Lung microvascular endothelial cell (primary cell): ENCODE results near the gene RSPRY1. TPM values are rescaled to one million over a fixed set of nuclear protein-coding genes. Genes with fewer than 3 reads are reported as not detected.
A peak's percentile ranks its signal among the peaks of the same experiment; 100 is the strongest.
"Not testable (repeated sequence)": the region's sequence is repeated elsewhere in the genome, so short reads cannot be mapped to it uniquely, and the experiment has no call there.

Experiments
- DNase-seq, 2 donors: peaks; one replicate each; pipeline versions ENCODE4 v3.0.0 to v3.0.0-alpha.2; 2010; ENCODE audit warnings: low read depth in 2 of 2
- total RNA-seq: library from RNA; depleted of rRNA; stranded (reverse); fragments of >200 nt; gene quantifications from 2 replicates; pipeline ENCODE4 v1.2.1, GENCODE V29; 2014

The RSPRY1 gene
- total RNA-seq, 1 donor from 2014 or later: 33.7 TPM

DNA sequence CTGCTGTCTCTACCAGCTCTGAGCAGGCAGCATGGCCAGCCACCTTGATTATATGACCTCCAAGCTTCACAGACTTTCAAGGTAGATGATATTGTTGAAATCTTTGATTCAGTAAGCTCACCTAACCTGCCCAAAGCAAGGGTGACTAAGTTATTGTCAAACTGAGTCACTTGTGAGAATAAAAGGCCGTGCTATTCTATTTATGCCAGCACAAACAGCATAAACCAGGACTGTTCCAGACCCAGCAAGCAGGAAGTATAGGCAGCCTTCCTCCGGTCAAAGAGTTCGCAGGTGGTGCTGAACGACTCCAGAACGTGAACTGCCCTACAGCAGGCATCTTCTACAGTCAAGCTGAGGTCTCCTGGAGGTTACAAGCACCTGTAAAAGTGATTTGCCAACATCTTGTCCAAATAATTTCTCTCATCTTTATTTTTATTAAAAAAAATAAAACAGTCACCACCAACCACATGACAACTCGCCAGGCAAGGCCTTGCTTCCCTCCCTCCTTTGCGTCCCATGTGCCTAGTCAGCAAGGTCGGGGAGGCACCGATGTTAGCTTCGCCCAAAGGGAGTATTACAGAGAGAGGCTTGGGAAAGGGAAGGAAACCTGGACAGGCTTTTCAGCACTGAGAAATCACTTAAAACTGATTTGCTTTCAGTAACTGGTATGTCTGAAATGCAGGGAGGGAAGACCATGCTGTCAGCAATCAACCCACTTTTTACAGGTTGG is 69.7 kb downstream of the RSPRY1 start:
- DNase-seq: no peak

DNA sequence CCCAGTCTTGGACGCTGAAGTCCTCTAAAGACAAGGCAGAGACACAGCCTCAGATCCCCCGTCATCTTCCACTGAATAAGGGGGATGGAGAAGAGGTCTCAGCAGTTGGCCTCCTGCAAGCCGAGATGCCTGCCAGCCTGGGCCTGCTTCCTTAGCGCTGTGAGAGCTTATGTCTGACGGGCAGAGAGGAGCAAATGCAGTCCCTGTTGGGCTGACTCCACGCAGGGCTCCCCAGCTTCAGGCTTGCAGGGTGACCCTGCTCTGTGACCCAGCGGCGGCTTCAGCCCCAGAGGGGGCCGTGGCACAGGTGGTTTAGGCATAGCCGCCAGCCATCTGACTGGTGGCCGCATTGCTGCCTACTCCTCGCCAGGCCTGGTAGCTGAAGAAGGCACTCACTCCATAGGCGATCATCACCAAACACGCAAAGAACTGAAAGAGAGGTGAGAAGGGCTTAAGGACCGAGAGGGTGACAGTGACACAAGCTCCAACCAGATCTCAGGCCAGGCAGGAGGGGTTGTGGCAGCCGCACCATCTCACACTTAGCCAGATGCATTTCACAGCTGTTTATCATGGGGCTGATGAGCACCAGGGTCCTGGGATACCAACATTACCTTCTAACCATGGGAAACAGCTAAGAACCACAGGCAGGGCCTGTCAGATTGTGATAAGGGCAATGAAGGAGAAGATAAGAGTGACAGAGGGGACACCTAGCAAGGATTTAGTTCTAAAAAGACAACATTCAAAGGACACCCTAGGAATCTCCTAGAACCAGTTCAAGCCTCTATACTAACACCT is 70.7 kb downstream of the RSPRY1 start:
- no peak for DNase-seq

DNA sequence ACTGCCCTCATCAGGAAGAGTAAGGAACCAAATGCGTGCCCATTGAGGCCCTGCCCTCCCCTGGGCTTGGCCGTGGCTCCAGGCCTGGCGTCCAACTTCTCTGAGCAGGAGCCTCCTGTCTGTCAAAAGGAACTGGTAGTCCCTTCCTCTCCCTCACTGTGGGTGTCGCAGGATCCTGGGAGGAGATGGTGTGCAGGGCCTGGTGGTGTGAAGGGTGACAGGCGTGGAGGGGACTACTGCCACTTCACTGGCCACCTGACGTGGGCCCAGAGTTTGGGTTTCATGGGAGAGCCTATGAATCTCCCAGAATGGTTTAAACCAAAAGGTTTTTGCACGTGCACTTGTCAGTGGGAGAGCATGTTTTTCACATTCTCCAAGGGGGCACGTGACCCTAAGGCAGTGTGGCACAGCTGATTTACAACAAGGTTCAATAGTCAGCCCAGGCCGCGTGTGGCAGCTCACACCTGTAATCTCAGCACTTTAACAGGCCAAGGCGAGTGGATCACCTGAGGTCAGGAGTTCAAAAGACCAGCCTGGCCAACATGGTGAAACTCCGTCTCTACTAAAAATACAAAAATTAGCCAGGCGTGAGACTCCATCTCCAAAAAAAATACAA is 71.4 kb downstream of the RSPRY1 start:
- DNase-seq: no peak

- DNase-seq: no peak
These were observed 72.2 kb downstream of the RSPRY1 start for GRCh38 chr16:57258226-57258909.

DNA sequence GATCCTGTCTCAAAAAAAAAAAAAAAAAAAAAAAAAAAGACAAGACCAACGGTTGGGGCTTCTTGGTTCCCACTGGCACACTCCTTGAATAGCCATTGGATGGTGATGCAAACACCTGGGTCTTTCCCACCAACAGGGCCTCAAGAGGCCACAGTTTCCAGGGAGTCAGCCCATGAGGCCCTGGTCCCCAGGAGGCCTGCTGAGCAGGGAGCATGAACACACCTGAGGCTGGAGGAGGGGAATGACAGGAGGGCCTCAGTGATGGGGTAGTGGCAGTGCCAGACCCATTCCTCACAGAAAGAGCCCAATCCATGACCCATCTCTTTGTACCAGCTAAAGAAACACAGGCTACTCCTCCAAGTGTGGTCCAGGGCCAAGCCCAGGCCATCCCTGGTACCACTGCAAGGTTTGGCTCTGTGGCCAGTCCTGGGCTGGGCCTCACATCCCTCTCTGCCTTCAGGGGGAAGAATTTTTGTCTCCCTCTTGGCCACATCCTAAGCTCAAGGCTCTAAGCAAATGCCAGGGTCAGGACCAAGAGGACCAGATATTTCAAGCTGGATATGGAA is 72.9 kb downstream of the RSPRY1 start:
- DNase-seq: no peak

GRCh38 chr16:57260294-57260929 is 74.3 kb downstream of the RSPRY1 start:
- DNase-seq: peak; percentile 37 to 97

DNA sequence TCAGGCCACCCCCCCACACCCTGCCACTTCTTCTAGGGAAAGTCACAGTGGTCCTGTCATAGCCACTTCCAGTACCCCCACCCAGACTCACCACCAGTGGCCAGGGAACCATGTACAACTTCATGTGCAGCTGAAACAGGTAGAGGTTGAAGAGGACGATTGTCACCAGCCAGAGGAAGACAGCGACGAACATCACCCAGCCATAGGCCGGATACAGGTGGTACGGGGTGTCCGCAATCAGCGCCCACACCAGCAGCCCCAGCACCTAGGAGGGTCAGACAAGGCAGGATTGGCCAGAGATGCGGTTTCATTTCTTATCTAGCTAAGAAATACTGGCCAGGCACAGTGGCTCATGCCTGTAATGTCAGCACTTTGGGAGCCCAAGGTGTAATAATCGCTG is 75.7 kb downstream of the RSPRY1 start:
- DNase-seq: no peak

DNA sequence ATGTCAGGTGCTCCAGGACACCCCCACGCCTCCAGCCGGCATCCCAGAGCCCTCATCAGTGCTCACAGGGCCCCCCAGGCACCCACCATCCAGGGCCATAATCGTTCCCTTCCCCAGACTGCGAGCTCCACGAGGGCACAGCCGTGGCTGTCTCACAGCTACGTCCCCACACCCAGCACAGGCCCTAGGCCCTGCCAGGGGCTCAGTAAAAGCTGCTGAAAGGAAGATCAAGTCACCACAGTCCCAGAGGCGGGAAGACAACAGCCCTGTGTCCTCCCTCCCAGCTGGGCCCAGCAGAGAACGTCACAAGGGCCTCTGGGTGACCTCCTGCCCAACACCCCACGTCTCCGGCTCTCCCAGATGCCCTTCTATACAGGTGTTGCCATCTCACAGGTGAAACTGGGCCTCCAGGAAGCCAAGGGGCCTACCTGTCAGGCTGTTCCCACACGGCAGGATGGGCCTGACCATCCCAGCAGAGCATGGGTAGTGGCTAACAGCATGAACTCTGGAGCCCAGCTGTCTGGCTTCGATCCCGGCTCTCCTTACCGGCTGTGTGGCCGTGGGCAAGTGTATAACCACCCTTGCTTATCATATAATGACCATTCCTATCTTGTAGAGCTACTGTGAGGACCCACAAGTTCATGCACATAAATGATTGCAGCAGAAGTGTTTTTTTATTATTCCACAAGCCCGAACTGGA is 76.9 kb downstream of the RSPRY1 start:
- DNase-seq: no peak

DNA sequence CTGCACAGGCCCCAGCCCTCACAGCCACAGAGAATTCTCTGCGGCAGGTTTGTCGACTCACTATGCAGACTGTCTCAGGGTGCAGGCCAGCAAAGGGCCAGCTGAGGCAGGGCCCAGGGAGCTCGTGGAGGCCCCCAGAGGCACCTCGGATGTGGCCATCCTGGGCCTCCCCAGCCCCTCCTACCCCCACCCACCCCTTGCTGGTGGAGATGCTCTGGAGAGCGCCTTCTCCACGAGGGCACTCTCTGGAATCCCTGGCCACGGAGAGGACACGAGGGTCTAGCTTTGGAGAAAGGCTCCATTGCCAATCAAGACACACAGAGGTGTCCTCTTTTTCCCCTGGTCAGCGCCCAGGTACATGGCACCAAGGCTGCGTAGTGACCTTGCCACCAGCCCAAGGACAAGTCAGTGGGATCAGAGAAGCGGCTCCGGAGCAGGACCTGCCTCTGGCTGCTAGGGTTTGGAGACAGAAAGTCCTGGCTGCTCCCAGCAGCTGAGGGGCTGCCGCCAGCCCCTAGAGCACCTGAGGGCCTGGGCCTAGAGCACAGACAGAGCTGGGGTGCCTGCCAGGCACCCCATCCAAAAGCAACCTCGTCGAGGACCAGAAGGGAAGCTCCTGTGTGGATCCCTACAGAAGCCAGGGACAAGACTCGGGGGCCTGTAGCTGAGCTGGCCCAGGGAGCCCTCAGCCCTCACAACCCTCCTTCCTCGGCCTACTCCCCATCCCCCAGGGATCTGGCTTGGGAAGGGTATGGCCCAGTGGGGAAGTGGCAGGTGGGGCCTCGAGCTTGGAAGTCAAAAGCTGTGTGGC is 77.6 kb downstream of the RSPRY1 start:
- no peak for DNase-seq

DNA sequence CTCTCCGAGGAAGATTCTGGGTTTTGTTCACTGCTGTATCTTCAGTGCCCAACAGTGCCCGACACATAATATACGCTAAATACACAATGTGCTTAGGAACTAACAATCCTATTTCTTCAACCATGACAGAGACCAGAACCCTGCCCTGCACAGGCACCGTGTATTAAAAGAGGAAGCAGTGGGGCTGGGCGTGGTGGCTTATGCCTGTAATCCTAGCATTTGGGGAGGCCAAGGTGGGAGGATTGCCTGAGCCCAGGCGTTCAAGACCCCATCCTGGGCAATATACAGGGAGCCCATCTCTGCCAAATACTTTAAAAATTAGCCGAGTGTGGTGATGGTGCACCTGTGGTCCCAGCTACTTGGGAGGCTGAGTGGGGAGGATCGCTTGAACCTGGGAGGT is 78.3 kb downstream of the RSPRY1 start:
- DNase-seq: no peak

- DNase-seq: no peak
These were observed 78.8 kb downstream of the RSPRY1 start for GRCh38 chr16:57264950-57265371.

GRCh38 chr16:57265850-57266530 is 79.9 kb downstream of the RSPRY1 start:
- DNase-seq: peak; percentile 78 to 87

DNA sequence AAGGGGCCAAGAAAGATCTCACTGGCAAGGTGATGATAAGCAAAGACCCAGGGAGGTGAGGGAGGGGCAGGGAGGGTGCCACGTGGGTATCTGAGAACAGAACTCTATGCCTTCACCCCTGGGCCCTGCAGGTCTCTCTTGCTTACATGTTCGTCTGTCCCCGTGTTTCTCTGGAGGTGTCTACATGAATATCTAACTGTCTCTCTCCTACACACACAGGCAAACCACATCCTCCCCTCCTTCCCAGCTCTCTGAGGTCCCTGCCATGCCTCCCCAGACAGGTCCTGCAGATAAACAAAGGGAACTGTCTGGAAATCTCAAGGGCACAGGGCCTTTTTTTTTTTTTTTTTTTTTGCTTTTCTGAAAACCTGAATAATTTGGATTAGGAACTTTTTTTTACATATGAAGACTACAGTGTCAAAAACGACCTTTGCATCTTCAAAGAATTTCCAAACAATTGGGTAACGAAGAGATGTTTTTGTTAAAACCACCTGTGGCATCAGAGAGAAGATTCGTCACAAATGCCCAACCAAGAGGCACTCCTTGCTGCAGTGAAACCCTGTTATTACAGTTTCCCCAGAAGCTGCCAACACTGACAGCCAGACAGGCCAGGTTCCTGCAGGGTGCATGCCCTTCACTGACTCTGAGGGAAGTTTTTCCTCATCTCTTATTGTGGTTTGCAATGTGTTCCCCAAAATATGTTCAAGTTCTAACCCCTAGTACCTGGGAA is 80.6 kb downstream of the RSPRY1 start:
- DNase-seq: peak in 1 of 2 donors; percentile 26

DNA sequence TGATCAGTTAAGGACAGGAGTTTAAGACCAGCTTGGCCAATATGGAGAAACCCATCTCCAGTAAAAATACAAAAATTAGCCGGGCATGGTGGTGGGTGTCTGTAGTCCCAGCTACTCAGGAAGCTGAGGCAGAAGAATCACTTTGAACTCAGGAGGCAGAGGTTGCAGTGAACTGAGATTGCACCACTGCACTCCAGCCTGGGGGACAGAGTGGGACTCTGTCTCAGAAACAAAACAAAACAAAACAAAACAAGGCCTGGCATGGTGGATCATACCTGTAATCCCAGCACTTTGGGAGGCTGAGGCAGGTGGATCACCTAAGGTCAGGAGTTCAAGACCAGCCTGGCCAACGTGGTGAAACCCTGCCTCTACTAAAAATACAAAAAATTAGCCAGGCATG is 81.2 kb downstream of the RSPRY1 start:
- DNase-seq: not testable (repeated sequence)

DNA sequence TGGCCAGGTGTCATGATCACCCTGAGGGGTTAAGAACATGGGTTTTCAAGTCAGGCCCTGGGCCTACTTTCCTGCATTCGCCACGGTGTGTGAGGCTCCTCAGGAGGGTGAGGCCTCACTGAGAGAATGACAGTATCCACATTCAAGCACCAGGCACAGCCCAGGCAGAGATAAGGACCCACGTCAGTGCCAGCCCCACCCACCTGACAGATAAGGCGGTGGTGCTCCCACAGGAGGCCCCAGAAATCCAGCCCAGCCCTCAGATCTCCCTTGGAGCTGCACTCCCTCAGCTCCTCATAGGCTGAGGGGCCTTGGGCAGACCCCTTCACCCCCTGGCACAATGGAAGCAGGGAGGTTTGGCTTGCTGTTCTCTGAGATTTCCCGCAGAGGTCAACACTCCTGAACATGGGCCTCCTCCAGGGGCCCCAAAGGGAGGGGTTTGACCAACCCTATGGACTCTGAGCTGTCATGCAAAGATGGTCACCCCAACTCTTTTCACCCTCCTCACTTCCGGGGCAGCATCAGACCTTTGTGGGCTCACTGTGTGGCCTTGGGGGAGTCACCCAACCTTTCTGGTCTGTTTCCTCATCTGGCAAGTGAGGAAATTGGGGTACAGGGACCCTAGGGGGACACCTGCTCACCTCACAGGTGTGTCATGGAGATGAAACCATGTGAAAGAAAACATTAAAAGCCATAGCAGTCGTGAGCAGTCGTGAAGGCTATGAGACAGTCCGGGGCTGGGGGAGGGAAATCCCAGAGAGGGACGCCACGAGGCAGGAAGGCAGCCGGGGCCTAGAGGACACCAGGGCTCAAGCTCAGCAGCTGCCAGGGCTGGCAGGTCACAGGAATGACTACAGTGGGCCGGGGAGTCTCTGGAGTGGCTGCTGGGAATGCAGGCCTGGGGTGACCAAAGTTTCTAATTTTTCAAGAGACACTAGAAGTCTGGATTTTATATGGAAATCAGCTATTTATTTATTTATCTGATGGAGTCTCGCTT is 83.0 kb downstream of the RSPRY1 start:
- no peak for DNase-seq

- DNase-seq: no peak
These were observed 84.3 kb downstream of the RSPRY1 start for GRCh38 chr16:57270221-57271062.
